ENCODE measurements around the gene PHF20. TPM values are rescaled to one million over a fixed set of nuclear protein-coding genes. Genes with fewer than 3 reads are reported as not detected.

The PHF20 gene
- polyA plus RNA-seq, 1 donor from 2014 or later: 49.2 TPM

DNA sequence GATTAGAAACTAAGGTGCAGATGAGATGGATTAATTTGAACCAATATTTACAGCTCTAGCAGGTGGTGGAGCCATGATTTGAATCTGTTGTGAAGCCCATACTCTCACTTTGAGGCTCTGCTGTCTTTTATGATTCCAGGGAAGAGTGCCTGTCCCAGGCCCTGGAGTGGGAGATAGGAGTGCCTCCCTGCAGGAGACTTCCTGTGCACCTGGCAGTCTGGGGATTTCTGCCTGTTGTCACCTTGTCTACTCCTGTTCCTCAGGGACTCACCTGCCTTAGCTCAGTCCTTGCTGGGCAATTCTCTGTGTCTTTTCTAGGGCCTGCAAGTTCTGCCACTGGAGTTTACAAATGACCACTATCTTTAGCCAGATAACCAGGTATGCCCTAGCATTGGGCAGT lies 136.2 kb downstream of the PHF20 start:
- no peaks in the 10 kb centered on the region for H3K9me3 ChIP-seq (ENCODE audit: low read length)
- no peaks in the 10 kb centered on the region for H3K9me2 ChIP-seq (ENCODE audit: insufficient read depth, low read length)
- no peaks in the 10 kb centered on the region for H3K27me3 ChIP-seq (ENCODE audit: insufficient read depth, low read depth, low read length)
- H3K9ac ChIP-seq (ENCODE audit: low read length): no peak overlapping the region
- H3K4me3 ChIP-seq (ENCODE audit: low read length): no peak overlapping the region
- no peaks in the 10 kb centered on the region for H3F3A ChIP-seq (ENCODE audit: insufficient read depth, low read length, poor library complexity, severe bottlenecking)
- no peak overlapping the region for H3K4me2 ChIP-seq (ENCODE audit: low read length)
- TF ChIP-seq MXI1 (conservative IDR thresholded peaks at IDR 0.05; ENCODE audit: poor library complexity, severe bottlenecking) (no peak), RAD21 (conservative IDR thresholded peaks at IDR 0.05) (no peak), EZH2 (IDR thresholded peaks at IDR 0.05; ENCODE audit: borderline replicate concordance, insufficient read depth, low read length, poor library complexity, severe bottlenecking) (no peak), SMC3 (conservative IDR thresholded peaks at IDR 0.05; ENCODE audit: poor library complexity) (no peak), POLR2AphosphoS5 (IDR thresholded peaks at IDR 0.05) (no peak), EP300 (conservative IDR thresholded peaks at IDR 0.05; ENCODE audit: poor library complexity, severe bottlenecking) (no peak), TAF1 (IDR thresholded peaks at IDR 0.05; ENCODE audit: low read depth) (no peak)
- TF ChIP-seq, protein P1, sequence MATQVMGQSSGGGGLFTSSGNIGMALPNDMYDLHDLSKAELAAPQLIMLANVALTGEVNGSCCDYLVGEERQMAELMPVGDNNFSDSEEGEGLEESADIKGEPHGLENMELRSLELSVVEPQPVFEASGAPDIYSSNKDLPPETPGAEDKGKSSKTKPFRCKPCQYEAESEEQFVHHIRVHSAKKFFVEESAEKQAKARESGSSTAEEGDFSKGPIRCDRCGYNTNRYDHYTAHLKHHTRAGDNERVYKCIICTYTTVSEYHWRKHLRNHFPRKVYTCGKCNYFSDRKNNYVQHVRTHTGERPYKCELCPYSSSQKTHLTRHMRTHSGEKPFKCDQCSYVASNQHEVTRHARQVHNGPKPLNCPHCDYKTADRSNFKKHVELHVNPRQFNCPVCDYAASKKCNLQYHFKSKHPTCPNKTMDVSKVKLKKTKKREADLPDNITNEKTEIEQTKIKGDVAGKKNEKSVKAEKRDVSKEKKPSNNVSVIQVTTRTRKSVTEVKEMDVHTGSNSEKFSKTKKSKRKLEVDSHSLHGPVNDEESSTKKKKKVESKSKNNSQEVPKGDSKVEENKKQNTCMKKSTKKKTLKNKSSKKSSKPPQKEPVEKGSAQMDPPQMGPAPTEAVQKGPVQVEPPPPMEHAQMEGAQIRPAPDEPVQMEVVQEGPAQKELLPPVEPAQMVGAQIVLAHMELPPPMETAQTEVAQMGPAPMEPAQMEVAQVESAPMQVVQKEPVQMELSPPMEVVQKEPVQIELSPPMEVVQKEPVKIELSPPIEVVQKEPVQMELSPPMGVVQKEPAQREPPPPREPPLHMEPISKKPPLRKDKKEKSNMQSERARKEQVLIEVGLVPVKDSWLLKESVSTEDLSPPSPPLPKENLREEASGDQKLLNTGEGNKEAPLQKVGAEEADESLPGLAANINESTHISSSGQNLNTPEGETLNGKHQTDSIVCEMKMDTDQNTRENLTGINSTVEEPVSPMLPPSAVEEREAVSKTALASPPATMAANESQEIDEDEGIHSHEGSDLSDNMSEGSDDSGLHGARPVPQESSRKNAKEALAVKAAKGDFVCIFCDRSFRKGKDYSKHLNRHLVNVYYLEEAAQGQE (IDR thresholded peaks at IDR 0.05; ENCODE audit: borderline replicate concordance): no peak
- TF ChIP-seq, protein P2, sequence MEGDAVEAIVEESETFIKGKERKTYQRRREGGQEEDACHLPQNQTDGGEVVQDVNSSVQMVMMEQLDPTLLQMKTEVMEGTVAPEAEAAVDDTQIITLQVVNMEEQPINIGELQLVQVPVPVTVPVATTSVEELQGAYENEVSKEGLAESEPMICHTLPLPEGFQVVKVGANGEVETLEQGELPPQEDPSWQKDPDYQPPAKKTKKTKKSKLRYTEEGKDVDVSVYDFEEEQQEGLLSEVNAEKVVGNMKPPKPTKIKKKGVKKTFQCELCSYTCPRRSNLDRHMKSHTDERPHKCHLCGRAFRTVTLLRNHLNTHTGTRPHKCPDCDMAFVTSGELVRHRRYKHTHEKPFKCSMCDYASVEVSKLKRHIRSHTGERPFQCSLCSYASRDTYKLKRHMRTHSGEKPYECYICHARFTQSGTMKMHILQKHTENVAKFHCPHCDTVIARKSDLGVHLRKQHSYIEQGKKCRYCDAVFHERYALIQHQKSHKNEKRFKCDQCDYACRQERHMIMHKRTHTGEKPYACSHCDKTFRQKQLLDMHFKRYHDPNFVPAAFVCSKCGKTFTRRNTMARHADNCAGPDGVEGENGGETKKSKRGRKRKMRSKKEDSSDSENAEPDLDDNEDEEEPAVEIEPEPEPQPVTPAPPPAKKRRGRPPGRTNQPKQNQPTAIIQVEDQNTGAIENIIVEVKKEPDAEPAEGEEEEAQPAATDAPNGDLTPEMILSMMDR (IDR thresholded peaks at IDR 0.05; ENCODE audit: poor library complexity, severe bottlenecking): no peak
- H3K36me3 ChIP-seq (ENCODE audit: insufficient read depth, low read length): no peaks in the 10 kb centered on the region
- no peaks in the 10 kb centered on the region for H4K20me1 ChIP-seq (ENCODE audit: insufficient read depth)
- H3K27ac ChIP-seq (ENCODE audit: low read length): no peak overlapping the region
- no peaks in the 10 kb centered on the region for H3K79me2 ChIP-seq (replicated peaks; ENCODE audit: insufficient read depth, low read length)
- H2AFZ ChIP-seq (ENCODE audit: low read depth, low read length): no peak overlapping the region

DNA sequence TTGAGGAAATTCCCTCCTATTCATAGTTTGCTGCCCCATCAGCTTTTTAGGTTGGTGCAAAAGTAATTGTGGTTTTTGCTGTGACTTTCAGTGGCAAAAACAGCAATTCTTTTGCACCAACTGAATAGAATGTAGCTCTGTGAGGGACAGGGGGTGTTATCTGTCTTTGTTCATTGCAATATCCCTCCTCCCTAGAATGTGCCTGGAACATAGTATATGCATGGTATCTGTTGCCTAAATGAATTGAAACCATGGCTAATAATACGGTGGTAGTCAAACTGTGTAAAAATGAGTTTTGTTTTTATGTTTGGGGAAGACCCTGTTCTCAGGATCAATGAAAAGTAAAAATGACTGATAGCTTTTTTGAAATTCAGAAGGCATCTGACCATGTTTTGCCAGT lies 137.4 kb downstream of the PHF20 start:
- no peak overlapping the region for H3K27ac ChIP-seq (ENCODE audit: low read length)

More for the DNA sequence above, 137.4 kb downstream of the PHF20 start:
- Histone ChIP-seq H3F3A (ENCODE audit: insufficient read depth, low read length, poor library complexity, severe bottlenecking) (no peaks in the 10 kb centered on the region), H2AFZ (ENCODE audit: low read depth, low read length) (no peak overlapping the region), H3K4me2 (ENCODE audit: low read length) (no peak overlapping the region), H3K4me3 (ENCODE audit: low read length) (no peak overlapping the region), H3K9me3 (ENCODE audit: low read length) (no peaks in the 10 kb centered on the region), H3K9me2 (ENCODE audit: insufficient read depth, low read length) (no peaks in the 10 kb centered on the region), H3K9ac (ENCODE audit: low read length) (no peak overlapping the region), H3K27me3 (ENCODE audit: insufficient read depth, low read depth, low read length) (no peaks in the 10 kb centered on the region), H4K20me1 (ENCODE audit: insufficient read depth) (no peaks in the 10 kb centered on the region), H3K36me3 (ENCODE audit: insufficient read depth, low read length) (no peaks in the 10 kb centered on the region), H3K79me2 (replicated peaks; ENCODE audit: insufficient read depth, low read length) (no peaks in the 10 kb centered on the region)
- TF ChIP-seq SMC3 (conservative IDR thresholded peaks at IDR 0.05; ENCODE audit: poor library complexity): no peak
- TF ChIP-seq EP300 (conservative IDR thresholded peaks at IDR 0.05; ENCODE audit: poor library complexity, severe bottlenecking): no peak
- TF ChIP-seq, protein P2 (IDR thresholded peaks at IDR 0.05; ENCODE audit: poor library complexity, severe bottlenecking): no peak
- no peak for TF ChIP-seq RAD21 (conservative IDR thresholded peaks at IDR 0.05)
- no peak for TF ChIP-seq EZH2 (IDR thresholded peaks at IDR 0.05; ENCODE audit: borderline replicate concordance, insufficient read depth, low read length, poor library complexity, severe bottlenecking)
- TF ChIP-seq, protein P1 (IDR thresholded peaks at IDR 0.05; ENCODE audit: borderline replicate concordance): no peak
- TF ChIP-seq POLR2AphosphoS5 (IDR thresholded peaks at IDR 0.05): no peak
- TF ChIP-seq TAF1 (IDR thresholded peaks at IDR 0.05; ENCODE audit: low read depth): no peak
- no peak for TF ChIP-seq MXI1 (conservative IDR thresholded peaks at IDR 0.05; ENCODE audit: poor library complexity, severe bottlenecking)
